ENCODE data around the gene NUP210L. TPM values are rescaled to one million over a fixed set of nuclear protein-coding genes. Genes with fewer than 3 reads are reported as not detected.
A peak's percentile ranks its signal among the peaks of the same experiment; 100 is the strongest.

The NUP210L gene
- polyA plus RNA-seq, 3 donors = 0.03 TPM; not detected in 2

DNA sequence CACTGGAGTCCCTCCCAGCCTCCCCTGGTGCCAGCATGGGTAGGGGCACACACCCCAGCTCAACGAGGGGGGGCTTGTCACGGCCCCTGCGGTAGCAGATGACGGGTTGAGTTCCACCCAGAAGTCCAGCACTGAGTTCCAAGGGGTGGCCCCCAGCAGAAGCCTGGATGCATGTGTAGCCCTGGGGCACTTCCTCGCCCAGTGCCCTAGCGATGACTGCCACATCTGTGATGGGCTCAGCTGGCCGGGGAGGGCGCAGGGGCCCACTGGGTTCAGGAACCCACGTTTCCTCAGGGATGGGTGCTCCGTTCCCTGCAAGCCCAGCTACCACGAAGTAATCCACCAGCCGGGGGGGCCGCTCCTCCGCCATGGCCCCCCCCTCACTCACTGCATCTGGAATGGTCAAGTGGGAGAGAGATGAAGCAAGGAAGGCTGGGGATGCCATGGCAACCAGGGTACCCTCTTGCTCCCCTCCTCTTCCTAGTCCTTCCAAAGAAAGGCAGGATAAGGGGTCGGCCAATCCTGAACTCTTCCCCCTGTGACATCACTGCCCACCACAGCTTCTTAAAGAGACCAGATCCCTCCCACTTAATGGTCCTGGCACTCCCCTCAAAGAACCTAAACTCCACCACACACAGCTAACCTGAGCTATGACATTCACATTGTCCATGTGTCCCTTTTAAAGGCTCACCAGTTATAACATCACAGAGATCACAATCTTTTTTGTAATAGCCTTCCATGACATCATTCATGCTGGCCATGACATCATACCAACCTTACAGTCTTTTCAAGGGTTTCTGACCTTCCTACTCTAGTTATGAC, 210.7 kb downstream of the NUP210L start:
- TF ChIP-seq, protein P1, sequence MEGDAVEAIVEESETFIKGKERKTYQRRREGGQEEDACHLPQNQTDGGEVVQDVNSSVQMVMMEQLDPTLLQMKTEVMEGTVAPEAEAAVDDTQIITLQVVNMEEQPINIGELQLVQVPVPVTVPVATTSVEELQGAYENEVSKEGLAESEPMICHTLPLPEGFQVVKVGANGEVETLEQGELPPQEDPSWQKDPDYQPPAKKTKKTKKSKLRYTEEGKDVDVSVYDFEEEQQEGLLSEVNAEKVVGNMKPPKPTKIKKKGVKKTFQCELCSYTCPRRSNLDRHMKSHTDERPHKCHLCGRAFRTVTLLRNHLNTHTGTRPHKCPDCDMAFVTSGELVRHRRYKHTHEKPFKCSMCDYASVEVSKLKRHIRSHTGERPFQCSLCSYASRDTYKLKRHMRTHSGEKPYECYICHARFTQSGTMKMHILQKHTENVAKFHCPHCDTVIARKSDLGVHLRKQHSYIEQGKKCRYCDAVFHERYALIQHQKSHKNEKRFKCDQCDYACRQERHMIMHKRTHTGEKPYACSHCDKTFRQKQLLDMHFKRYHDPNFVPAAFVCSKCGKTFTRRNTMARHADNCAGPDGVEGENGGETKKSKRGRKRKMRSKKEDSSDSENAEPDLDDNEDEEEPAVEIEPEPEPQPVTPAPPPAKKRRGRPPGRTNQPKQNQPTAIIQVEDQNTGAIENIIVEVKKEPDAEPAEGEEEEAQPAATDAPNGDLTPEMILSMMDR (IDR thresholded peaks at IDR 0.05) = no peak
- peak; percentile 65 to 83 (median 81) for DNase-seq
- H3K4me3 ChIP-seq (replicated peaks in 1 of 3; ENCODE audit: low read depth in 2 of 3, low read length in 3 of 3) = peak overlapping the region; percentile 70 to 83 (median 83)
- H3K9ac ChIP-seq (ENCODE audit: insufficient read depth, low read length, poor library complexity, severe bottlenecking) = peak overlapping the region; percentile 94
- H3K27me3 ChIP-seq (ENCODE audit: control insufficient read depth in 2 of 2, insufficient read depth in 2 of 2, low read length in 2 of 2) = no peaks in the 10 kb centered on the region
- peaks cover 54 to 66% of the 10 kb centered on the region in 2 donors for H3K4me1 ChIP-seq (ENCODE audit: control insufficient read depth in 1 of 2, insufficient read depth in 2 of 2, low read length in 2 of 2)
- Mint-ChIP-seq H3K4me3 (peak overlapping the region; percentile 83 to 93), H3K4me1 (peaks cover 61% of the 10 kb centered on the region), H3K36me3 (peaks cover 61 to 62% of the 10 kb centered on the region in 2 donors), H3K9me3 (no peaks in the 10 kb centered on the region), H3K27me3 (ENCODE audit: low read depth in 3 of 3) (no peaks in the 10 kb centered on the region), H3K27ac (peak overlapping the region; percentile 98 to 100 (median 100))
- H3K79me2 ChIP-seq (ENCODE audit: insufficient read depth, low read length) = peaks cover 70% of the 10 kb centered on the region
- no peak overlapping the region for H2AFZ ChIP-seq (ENCODE audit: insufficient read depth, low read depth, low read length, poor library complexity, severe bottlenecking)
- peaks cover 61 to 62% of the 10 kb centered on the region in 2 donors for H3K36me3 ChIP-seq (replicated peaks in 1 of 2; ENCODE audit: control insufficient read depth in 1 of 2, insufficient read depth in 2 of 2, low read length in 2 of 2)
- peak overlapping the region; percentile 100 for H3K27ac ChIP-seq (ENCODE audit: low read depth in 1 of 2, low read length in 2 of 2)
- 70% methylated on average over 9 of the region's 15 CpGs for WGBS (ENCODE audit: insufficient coverage)
- H4K20me1 ChIP-seq (ENCODE audit: insufficient read depth, low read length) = peaks cover 34% of the 10 kb centered on the region
- intact Hi-C loops (cut with micrococcal nuclease) = loop anchor here in 1 of 2 donors (2.0 kb wide), 1 partner anchor 21 kb away; the partner anchor contains the start of gene GATAD2B
- no peaks in the 10 kb centered on the region for H3K9me3 ChIP-seq (replicated peaks in 1 of 2; ENCODE audit: control insufficient read depth in 1 of 2, insufficient read depth in 1 of 2, low read length in 2 of 2)
- H3K4me2 ChIP-seq (replicated peaks; ENCODE audit: extremely low read depth, low read length, poor library complexity, severe bottlenecking) = peak overlapping the region; percentile 83

GRCh38 chr1:153942766-153943549, 211.9 kb downstream of the NUP210L start:
- Histone ChIP-seq H3K9me3 (replicated peaks in 1 of 2; ENCODE audit: control insufficient read depth in 1 of 2, insufficient read depth in 1 of 2, low read length in 2 of 2) (no peaks in the 10 kb centered on the region), H3K4me1 (ENCODE audit: control insufficient read depth in 1 of 2, insufficient read depth in 2 of 2, low read length in 2 of 2) (peaks cover 45 to 58% of the 10 kb centered on the region in 2 donors), H3K27ac (ENCODE audit: low read depth in 1 of 2, low read length in 2 of 2) (peak overlapping the region; percentile 10 to 71), H3K4me3 (replicated peaks in 1 of 3; ENCODE audit: low read depth in 2 of 3, low read length in 3 of 3) (no peak overlapping the region), H3K79me2 (ENCODE audit: insufficient read depth, low read length) (peaks cover 66% of the 10 kb centered on the region), H3K36me3 (replicated peaks in 1 of 2; ENCODE audit: control insufficient read depth in 1 of 2, insufficient read depth in 2 of 2, low read length in 2 of 2) (peaks cover 58 to 60% of the 10 kb centered on the region in 2 donors), H3K27me3 (ENCODE audit: control insufficient read depth in 2 of 2, insufficient read depth in 2 of 2, low read length in 2 of 2) (no peaks in the 10 kb centered on the region), H3K9ac (ENCODE audit: insufficient read depth, low read length, poor library complexity, severe bottlenecking) (no peak overlapping the region), H2AFZ (ENCODE audit: insufficient read depth, low read depth, low read length, poor library complexity, severe bottlenecking) (no peak overlapping the region), H3K4me2 (replicated peaks; ENCODE audit: extremely low read depth, low read length, poor library complexity, severe bottlenecking) (peak overlapping the region; percentile 31), H4K20me1 (ENCODE audit: insufficient read depth, low read length) (peaks cover 42% of the 10 kb centered on the region)
- 100% methylated on average over 6 of the region's 11 CpGs for WGBS (ENCODE audit: insufficient coverage)
- Mint-ChIP-seq H3K27ac (peak overlapping the region in 5 of 7 donors; percentile 58 to 100 (median 100)), H3K4me3 (peak overlapping the region in 1 of 2 donors; percentile 24), H3K9me3 (no peaks in the 10 kb centered on the region), H3K4me1 (peaks cover 48% of the 10 kb centered on the region), H3K27me3 (ENCODE audit: low read depth in 3 of 3) (no peaks in the 10 kb centered on the region), H3K36me3 (peaks cover 54 to 62% of the 10 kb centered on the region in 2 donors)
- intact Hi-C loops (cut with micrococcal nuclease) = no loop called here
- no peak for DNase-seq
- TF ChIP-seq, protein P1 (IDR thresholded peaks at IDR 0.05) = no peak

All from CD14-positive monocyte (primary cell).